ENCODE measurements around the gene LDLRAP1.
A peak's percentile ranks its signal among the peaks of the same experiment; 100 is the strongest.

Gene LDLRAP1

DNA sequence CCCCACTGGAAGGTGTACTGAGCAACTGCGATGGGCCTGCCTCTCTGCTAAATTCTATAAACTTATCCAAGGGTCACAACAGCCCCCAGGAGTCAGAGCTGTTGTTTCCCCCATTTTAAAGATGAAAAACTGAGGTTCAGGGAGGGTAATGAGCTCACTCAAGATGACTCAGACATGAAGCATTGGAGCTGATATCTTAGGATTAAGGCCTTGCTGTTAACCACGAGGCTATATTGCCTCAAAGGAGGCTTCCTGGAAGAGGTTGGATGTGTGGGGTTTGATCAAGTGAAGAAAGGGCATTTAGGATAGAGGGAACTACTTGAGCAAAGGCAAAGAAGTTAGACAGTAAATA lies 6.7 kb downstream of the LDLRAP1 start:
- no peaks in the 10 kb centered on the region for H3K9me3 ChIP-seq (ENCODE audit: insufficient read depth, low read depth, low read length)
- H3K4me3 ChIP-seq (ENCODE audit: low read length, poor library complexity, severe bottlenecking), result no peak overlapping the region
- H3K27me3 ChIP-seq (ENCODE audit: insufficient read depth, low read length, poor library complexity, severe bottlenecking), result no peaks in the 10 kb centered on the region
- no peaks in the 10 kb centered on the region for H3K9me2 ChIP-seq (replicated peaks; ENCODE audit: low read depth, low read length)
- H4K20me1 ChIP-seq (ENCODE audit: insufficient read depth, low read length, poor library complexity, severe bottlenecking), result no peaks in the 10 kb centered on the region
- no peaks in the 10 kb centered on the region for H3K79me2 ChIP-seq (ENCODE audit: insufficient read depth, low read length)
- H3K4me2 ChIP-seq (ENCODE audit: low read depth, low read length, poor library complexity, severe bottlenecking), result peak overlapping the region; percentile 26
- H3K36me3 ChIP-seq (ENCODE audit: insufficient read depth, low read length), result no peaks in the 10 kb centered on the region
- H2AFZ ChIP-seq (ENCODE audit: low read length), result no peak overlapping the region
- no peak overlapping the region for H3K9ac ChIP-seq (ENCODE audit: low read depth, low read length, poor library complexity, severe bottlenecking)
- no peaks in the 10 kb centered on the region for H3F3A ChIP-seq (ENCODE audit: low read depth)
- TF ChIP-seq EZH2phosphoT487 (IDR thresholded peaks at IDR 0.05; ENCODE audit: borderline replicate concordance), result no peak
- TF ChIP-seq, protein P1, sequence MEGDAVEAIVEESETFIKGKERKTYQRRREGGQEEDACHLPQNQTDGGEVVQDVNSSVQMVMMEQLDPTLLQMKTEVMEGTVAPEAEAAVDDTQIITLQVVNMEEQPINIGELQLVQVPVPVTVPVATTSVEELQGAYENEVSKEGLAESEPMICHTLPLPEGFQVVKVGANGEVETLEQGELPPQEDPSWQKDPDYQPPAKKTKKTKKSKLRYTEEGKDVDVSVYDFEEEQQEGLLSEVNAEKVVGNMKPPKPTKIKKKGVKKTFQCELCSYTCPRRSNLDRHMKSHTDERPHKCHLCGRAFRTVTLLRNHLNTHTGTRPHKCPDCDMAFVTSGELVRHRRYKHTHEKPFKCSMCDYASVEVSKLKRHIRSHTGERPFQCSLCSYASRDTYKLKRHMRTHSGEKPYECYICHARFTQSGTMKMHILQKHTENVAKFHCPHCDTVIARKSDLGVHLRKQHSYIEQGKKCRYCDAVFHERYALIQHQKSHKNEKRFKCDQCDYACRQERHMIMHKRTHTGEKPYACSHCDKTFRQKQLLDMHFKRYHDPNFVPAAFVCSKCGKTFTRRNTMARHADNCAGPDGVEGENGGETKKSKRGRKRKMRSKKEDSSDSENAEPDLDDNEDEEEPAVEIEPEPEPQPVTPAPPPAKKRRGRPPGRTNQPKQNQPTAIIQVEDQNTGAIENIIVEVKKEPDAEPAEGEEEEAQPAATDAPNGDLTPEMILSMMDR (conservative IDR thresholded peaks at IDR 0.05; ENCODE audit: low read length), result no peak
- H3K4me1 ChIP-seq (ENCODE audit: insufficient read depth, low read length, poor library complexity, severe bottlenecking), result peaks cover 12% of the 10 kb centered on the region

- Histone ChIP-seq H3K36me3 (ENCODE audit: insufficient read depth, low read length) (no peaks in the 10 kb centered on the region), H3F3A (ENCODE audit: low read depth) (no peaks in the 10 kb centered on the region), H3K4me3 (ENCODE audit: low read length, poor library complexity, severe bottlenecking) (no peak overlapping the region), H3K9me2 (replicated peaks; ENCODE audit: low read depth, low read length) (no peaks in the 10 kb centered on the region), H3K9me3 (ENCODE audit: insufficient read depth, low read depth, low read length) (no peaks in the 10 kb centered on the region), H3K4me1 (ENCODE audit: insufficient read depth, low read length, poor library complexity, severe bottlenecking) (peaks cover 12% of the 10 kb centered on the region), H3K4me2 (ENCODE audit: low read depth, low read length, poor library complexity, severe bottlenecking) (no peak overlapping the region), H3K9ac (ENCODE audit: low read depth, low read length, poor library complexity, severe bottlenecking) (no peak overlapping the region), H3K79me2 (ENCODE audit: insufficient read depth, low read length) (no peaks in the 10 kb centered on the region), H4K20me1 (ENCODE audit: insufficient read depth, low read length, poor library complexity, severe bottlenecking) (no peaks in the 10 kb centered on the region), H3K27me3 (ENCODE audit: insufficient read depth, low read length, poor library complexity, severe bottlenecking) (no peaks in the 10 kb centered on the region), H2AFZ (ENCODE audit: low read length) (no peak overlapping the region)
- TF ChIP-seq, protein P1 (conservative IDR thresholded peaks at IDR 0.05; ENCODE audit: low read length), result no peak
- no peak for TF ChIP-seq EZH2phosphoT487 (IDR thresholded peaks at IDR 0.05; ENCODE audit: borderline replicate concordance)
Measured at GRCh38 chr1:25550683-25551310, 7.4 kb downstream of the LDLRAP1 start.

GRCh38 chr1:25553749-25554429 lies 10.5 kb downstream of the LDLRAP1 start:
- Histone ChIP-seq H3F3A (ENCODE audit: low read depth) (no peaks in the 10 kb centered on the region), H3K9me3 (ENCODE audit: insufficient read depth, low read depth, low read length) (no peaks in the 10 kb centered on the region), H3K4me1 (ENCODE audit: insufficient read depth, low read length, poor library complexity, severe bottlenecking) (peaks cover 20% of the 10 kb centered on the region), H3K4me3 (ENCODE audit: low read length, poor library complexity, severe bottlenecking) (no peak overlapping the region), H4K20me1 (ENCODE audit: insufficient read depth, low read length, poor library complexity, severe bottlenecking) (no peaks in the 10 kb centered on the region), H3K27me3 (ENCODE audit: insufficient read depth, low read length, poor library complexity, severe bottlenecking) (no peaks in the 10 kb centered on the region), H3K9me2 (replicated peaks; ENCODE audit: low read depth, low read length) (no peaks in the 10 kb centered on the region), H3K79me2 (ENCODE audit: insufficient read depth, low read length) (no peaks in the 10 kb centered on the region), H3K9ac (ENCODE audit: low read depth, low read length, poor library complexity, severe bottlenecking) (no peak overlapping the region), H3K4me2 (ENCODE audit: low read depth, low read length, poor library complexity, severe bottlenecking) (no peak overlapping the region), H2AFZ (ENCODE audit: low read length) (no peak overlapping the region), H3K36me3 (ENCODE audit: insufficient read depth, low read length) (no peaks in the 10 kb centered on the region)
- TF ChIP-seq, protein P1 (conservative IDR thresholded peaks at IDR 0.05; ENCODE audit: low read length), result no peak
- no peak for TF ChIP-seq EZH2phosphoT487 (IDR thresholded peaks at IDR 0.05; ENCODE audit: borderline replicate concordance)
